Kidney capillary endothelial cell (primary cell): ENCODE data around the gene KRTAP10-4.
"Not testable (repeated sequence)": the region's sequence is repeated elsewhere in the genome, so short reads cannot be mapped to it uniquely, and the experiment has no call there.

Experiments
- DNase-seq: peaks from one replicate; pipeline ENCODE4 v3.0.0-alpha.2; 2018; ENCODE audit warnings: low spot score

KRTAP10-4 gene

GRCh38 chr21:44579056-44579832 is 5.7 kb downstream of the KRTAP10-4 start:
- DNase-seq: no peak

GRCh38 chr21:44579833-44580144 is 6.3 kb downstream of the KRTAP10-4 start:
- no peak for DNase-seq

GRCh38 chr21:44580231-44580821 is 6.8 kb downstream of the KRTAP10-4 start, which contains the start of gene KRTAP10-5:
TSS of gene KRTAP10-5 (minus strand) at chr21:44580604. CDS start at chr21:44580578, 26 bp downstream.
- not testable (repeated sequence) for DNase-seq

GRCh38 chr21:44581158-44581557 is 7.6 kb downstream of the KRTAP10-4 start:
- DNase-seq: no peak

DNA sequence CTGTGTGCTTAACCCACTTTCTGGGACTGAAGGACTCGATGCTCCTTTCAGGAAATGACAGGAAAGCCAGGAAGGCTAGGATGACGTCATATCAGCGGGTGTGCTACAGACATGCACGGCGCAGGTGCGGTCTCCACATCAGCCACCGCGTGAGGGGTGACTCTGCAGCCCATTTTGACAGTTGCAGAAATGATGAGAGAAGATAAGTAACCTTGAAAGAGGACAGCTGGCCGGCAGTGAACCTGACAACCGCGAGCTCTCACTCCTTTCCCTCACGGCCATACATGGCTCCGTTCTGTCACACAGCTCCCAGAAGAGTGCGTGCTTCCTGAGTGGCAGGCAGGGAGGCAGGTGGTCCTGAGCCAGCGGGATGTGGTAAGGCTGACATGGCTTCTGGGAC is 8.5 kb downstream of the KRTAP10-4 start:
- no peak for DNase-seq

DNA sequence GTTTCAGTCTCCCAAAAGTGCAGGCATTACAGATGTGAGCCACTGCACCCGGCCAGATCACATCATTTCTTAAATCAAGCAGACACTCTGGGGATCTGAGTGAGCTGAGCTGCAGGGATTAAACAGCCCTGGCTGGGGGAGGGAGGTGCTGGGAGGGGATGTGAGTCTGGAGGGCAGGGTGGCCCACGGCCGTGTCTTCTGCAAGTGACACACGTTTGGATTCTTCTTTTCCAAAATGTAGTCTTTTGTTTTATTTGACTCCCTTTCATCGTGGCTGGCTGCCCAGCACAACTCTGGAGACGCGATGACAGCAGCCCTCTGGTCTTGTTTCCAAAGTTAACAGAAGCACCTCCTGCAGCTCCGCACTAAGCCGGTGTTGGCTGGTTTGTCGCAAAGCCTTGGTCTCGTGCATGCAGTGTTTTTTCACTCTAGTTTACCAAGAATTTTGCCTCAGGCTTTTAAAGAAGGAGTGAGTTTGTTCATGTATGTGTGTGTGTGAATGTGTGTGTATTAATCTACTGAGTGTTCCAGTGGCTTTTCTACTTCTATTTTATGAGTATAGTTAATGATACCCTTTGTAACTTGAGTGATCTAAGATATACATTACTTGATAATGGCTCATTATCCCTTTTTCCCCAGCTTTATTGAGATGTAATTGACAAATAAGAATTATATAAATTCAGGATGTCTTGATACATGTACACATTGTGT is 9.7 kb downstream of the KRTAP10-4 start:
- no peak for DNase-seq

DNA sequence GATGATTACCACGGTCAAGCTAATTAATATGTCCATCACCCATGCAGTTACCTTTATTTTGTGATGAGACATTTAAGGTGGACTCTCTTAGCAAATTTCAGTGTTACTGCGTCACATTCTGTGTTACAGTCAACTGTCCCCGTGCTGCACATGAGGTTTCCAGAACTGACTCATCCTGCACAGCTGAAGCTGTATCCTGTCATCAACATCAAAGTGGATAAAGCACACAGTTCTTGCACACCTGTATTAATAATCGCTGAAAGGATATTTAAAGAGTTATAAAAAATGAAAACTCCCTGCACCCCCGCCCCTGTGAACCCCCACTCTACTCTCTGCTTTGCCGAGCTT is 10.2 kb downstream of the KRTAP10-4 start:
- DNase-seq: no peak

DNA sequence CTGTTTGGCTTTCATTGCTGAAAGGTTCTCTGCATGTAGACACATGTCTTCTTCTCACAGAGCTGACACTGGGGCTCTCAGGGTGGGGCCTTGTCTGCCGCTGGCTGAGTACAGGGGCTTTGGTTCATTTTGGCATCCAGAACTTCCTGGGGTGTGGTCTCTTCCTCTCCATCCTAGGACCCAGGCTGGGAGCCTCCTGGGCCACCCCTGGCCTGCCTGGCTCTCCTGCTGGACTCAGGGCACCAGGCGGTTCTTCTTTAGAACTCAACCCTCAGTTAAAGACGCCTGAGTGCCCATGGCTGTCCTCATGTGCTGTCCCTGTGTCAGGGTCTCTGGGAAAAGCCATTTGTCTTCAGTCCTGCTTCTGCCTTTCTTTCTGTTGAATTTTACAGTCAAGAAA is 12.4 kb downstream of the KRTAP10-4 start:
- DNase-seq: no peak

- DNase-seq: no peak
Observed at GRCh38 chr21:44589094-44589493, 15.6 kb downstream of the KRTAP10-4 start.

GRCh38 chr21:44589586-44590305 is 16.2 kb downstream of the KRTAP10-4 start:
- DNase-seq: no peak

GRCh38 chr21:44590311-44590721 is 16.8 kb downstream of the KRTAP10-4 start:
- no peak for DNase-seq

- DNase-seq: not testable (repeated sequence)
Observed at GRCh38 chr21:44590897-44591800, 17.6 kb downstream of the KRTAP10-4 start.

GRCh38 chr21:44591801-44592130 is 18.2 kb downstream of the KRTAP10-4 start:
- not testable (repeated sequence) for DNase-seq

DNA sequence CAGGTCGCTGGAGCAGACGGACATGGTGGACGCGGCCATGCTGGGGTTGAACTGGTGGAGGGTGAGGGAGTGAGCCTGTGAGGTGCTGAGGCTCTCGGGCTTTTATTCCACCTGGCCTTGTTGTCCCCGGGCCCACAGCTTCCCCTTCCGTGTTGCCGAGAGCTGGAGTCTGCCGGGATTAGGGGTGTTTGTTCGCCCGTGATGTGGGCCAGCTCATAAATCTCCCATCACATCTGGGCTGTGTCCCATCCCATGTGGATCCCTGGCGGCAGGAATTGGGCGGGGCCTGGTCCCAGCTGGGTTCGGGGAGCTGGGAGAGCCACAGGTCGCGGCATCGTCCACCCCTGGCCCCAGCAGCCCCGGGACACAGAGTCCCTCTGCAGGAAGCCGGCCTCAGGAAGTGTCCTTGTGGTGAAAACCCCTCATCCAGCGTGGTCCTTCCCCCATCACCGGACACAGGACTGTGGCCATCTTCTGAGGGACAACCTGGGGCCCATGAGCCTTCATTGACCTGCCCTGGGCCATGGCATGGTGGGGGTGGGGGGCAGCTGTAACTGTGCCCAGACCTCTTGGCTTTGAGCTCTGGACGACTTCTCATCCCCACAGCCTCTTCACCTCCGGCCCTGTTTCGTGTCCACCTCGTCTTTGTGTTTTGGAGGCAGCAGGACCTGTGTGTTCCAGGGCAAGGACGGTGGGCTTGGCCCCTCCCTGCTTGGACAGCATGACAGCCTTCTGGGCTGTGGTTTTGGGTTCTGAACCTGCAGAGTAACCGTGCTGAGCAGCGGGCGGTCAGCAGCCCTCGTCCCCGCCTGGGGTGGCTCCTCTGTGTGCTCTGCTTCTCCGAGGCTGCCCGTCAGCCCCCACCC is 19.1 kb downstream of the KRTAP10-4 start, which contains the start of gene KRTAP10-6:
TSS of gene KRTAP10-6 (minus strand) at position 60 of the 866 bp plus-strand sequence. CDS start at position 39, 21 bp downstream.
- no peak for DNase-seq

- DNase-seq: no peak
Observed at GRCh38 chr21:44593598-44594405, 20.3 kb downstream of the KRTAP10-4 start.

GRCh38 chr21:44594406-44594916 is 20.9 kb downstream of the KRTAP10-4 start:
- DNase-seq: no peak

DNA sequence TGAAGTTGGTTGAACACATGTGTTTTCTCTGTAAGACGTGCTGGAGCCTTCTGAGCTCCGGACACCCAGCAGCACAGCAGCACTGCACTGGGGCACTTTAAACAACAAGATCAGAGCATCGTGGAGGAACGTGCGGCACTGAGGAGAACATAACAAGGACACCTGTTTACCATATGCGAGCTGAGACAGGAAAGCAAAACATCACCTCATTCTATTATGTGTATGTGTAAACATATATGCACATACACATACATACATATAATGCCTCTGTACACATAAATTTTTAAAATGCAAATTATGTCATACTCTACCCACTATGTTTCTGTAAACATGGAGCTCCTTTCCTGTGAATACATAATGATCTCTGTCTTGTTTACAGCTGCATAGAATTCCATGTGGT is 22.0 kb downstream of the KRTAP10-4 start:
- no peak for DNase-seq

GRCh38 chr21:44596068-44596725 is 22.7 kb downstream of the KRTAP10-4 start:
- DNase-seq: no peak

DNA sequence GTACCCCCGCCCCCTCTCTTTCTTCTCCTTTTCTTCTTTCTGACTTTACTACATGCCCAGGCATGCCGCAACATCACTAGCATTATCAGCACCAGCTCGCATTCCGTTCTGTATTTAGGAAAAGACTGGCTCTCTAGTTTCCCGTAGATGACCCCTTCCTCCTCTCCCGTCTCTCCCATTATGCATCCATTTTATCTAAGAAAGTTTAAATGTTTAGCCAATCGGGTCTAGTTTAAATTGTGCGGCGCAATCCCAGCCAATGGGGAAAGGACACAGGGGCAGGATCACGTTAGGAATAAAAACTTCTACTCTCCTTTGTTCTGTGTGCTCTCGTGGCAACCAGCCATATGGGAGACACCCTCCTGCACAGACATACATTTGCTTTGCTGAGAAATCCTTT is 24.5 kb downstream of the KRTAP10-4 start:
- DNase-seq: no peak
